Pancreas (tissue), 10 donors: ENCODE results near the gene NUB1. TPM values are rescaled to one million over a fixed set of nuclear protein-coding genes. Genes with fewer than 3 reads are reported as not detected.

Experiments used
- ATAC-seq, 4 donors: fragments of 200-7000 bp; cut with Tn5 transposase; one replicate each; pipeline versions ENCODE4 v1.8.0 to v1.9.1; 2020; ENCODE audit warnings: mild to moderate bottlenecking in 4 of 4, moderate library complexity in 4 of 4
- DNase-seq, 6 donors: peaks; one replicate each; pipeline ENCODE4 v3.0.0-alpha.2; 2020
- FAIRE-seq: peaks from 2 replicates; lab custom pipeline; 2012; peaks lifted over from hg19 to GRCh38; lab: Jason Lieb, UNC
- H3K27ac ChIP-seq, 4 donors: fragments of 200-600 bp; sonication (generic); 1 replicate in 3 of 4; 2 replicates in 1 of 4; pipeline versions ENCODE4 v1.5.0 to v1.8.0; 2020
- H3K27me3 ChIP-seq, 4 donors: fragments of 200-600 bp; one replicate each; pipeline ENCODE4 v1.8.0; 2021
- H3K36me3 ChIP-seq, 3 donors: fragments of 200-600 bp; sonication (generic) in 1 of 3; one replicate each; pipeline versions ENCODE4 v1.5.0 to v1.8.0; 2020 to 2021
- H3K4me1 ChIP-seq, 3 donors: fragments of 200-600 bp; one replicate each; pipeline ENCODE4 v1.8.0; 2021
- H3K4me3 ChIP-seq, 4 donors: fragments of 200-600 bp; sonication (generic) in 2 of 4; one replicate each; pipeline versions ENCODE4 v1.5.0 to v1.8.0; 2020 to 2021
- H3K9me3 ChIP-seq, 4 donors: fragments of 200-600 bp; one replicate each; pipeline ENCODE4 v1.8.0; 2021
- CTCF ChIP-seq, 4 donors: fragments of 200-600 bp; sonication (generic) in 3 of 4; IDR thresholded peaks; one replicate each; pipeline versions ENCODE4 v1.5.0 to v1.8.0; 2021; ENCODE audit warnings: antibody characterized with exemption in 4 of 4
- WGBS, 2 donors: extraction: QIAGEN DNeasy Blood & Tissue Kit; methylation state at CpG; one replicate each; pipeline ENCODE4 v1.1.7; 2013; 5-methylcytosine and 5-hydroxymethylcytosine counted together
- intact Hi-C, 3 donors: fragments of 100-400 bp; cut with DNase I; formaldehyde crosslinking; loops; one replicate each; pipeline versions ENCODE4 v1.11.1 to v1.14.2; 2022
- polyA plus RNA-seq, 2 donors: library from polyadenylated mRNA; stranded (reverse); fragments of 200-250 nt; gene quantifications; one replicate each; pipeline ENCODE4 v1.2.3, GENCODE V29; 2013
- total RNA-seq, 6 donors: library from RNA; stranded (reverse); fragmentation: NEBNext Ultra II Directional in 4 of 6; extraction: Animal tissue kit (Norgen Biotek cat#: 25700) in 4 of 6; gene quantifications; one replicate each; pipeline versions ENCODE4 v1.2.1 to v1.2.4, GENCODE V29; 2021 to 2023
- donor health status: healthy with polysubstance abuse.
- donor health status: DM: no; HTN: no; CAD: no; lungs with moderate emphysema.
- donor health status: DM: no; HTN: no; CAD: no.
- donor health status: control.
- donor health status: control.
- donor health status: Bipolar disorder and iron deficiency.
- donor health status: DM: yes; HTN: yes; CAD: no.
- donor health status: DM: no; HTN: no; CAD: no.
- donor health status: DM: no; HTN: no; CAD: no.
- donor health status: DM: yes; HTN: yes; CAD: no.

NUB1 gene
- total and polyA plus RNA-seq, 8 donors = 19.5 to 30.6 (median 23.8) TPM

GRCh38 chr7:151312831-151313809 lies 28.5 kb upstream of the NUB1 start:
- intact Hi-C loops = loop anchor here in 2 of 3 donors (5.0 kb wide), 1 partner anchor 134 kb away; no protein-coding TSS in a partner anchor
- no peak for ATAC-seq

DNA sequence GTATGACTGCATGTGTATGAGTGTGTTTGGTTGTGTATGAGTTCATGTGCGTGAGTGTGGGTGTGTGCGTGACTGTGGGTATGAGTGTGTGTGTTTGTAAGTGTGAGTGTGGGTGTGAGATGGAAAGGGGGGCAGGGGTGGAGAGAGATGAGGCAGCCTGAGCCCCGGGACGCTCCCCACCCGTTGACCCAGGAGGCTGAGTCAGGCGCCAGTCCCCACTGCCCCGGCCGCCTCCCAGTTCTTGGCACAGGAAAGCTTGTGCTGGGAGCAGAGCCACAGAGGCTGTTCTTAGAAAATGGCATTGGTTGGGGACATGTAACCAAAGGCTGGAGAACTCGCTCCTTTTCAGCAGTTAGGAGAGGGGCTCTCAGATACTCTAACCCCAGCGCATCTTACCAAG lies 27.8 kb upstream of the NUB1 start:
- peak in 2 of 4 donors; percentile 30 to 64 for ATAC-seq
- no peak for TF ChIP-seq CTCF (IDR thresholded peaks at IDR 0.05)
- Histone ChIP-seq H3K4me3 (no peak overlapping the region), H3K27me3 (no peaks in the 10 kb centered on the region), H3K27ac (no peak overlapping the region), H3K9me3 (no peaks in the 10 kb centered on the region), H3K36me3 (no peaks in the 10 kb centered on the region), H3K4me1 (no peaks in the 10 kb centered on the region)
- intact Hi-C loops = loop anchor here in 2 of 3 donors (2.0 to 5.0 kb wide), 2 partner anchors 37 to 133 kb away; no protein-coding TSS in a partner anchor
- FAIRE-seq = no peak
- 37 to 38% methylated on average over 10 of the region's 10 CpGs for WGBS, 2 donors
- no peak for DNase-seq

More at GRCh38 chr7:151312831-151313809, 28.5 kb upstream of the NUB1 start:
- no peaks in the 10 kb centered on the region for H3K4me1 ChIP-seq
- no peaks in the 10 kb centered on the region for H3K36me3 ChIP-seq
- no peak for FAIRE-seq
- no peak for DNase-seq
- no peak overlapping the region for H3K4me3 ChIP-seq
- TF ChIP-seq CTCF (IDR thresholded peaks at IDR 0.05) = no peak
- H3K9me3 ChIP-seq = no peaks in the 10 kb centered on the region
- 54 to 71% methylated on average over 8 of the region's 8 CpGs for WGBS, 2 donors
- no peaks in the 10 kb centered on the region for H3K27me3 ChIP-seq
- no peak overlapping the region for H3K27ac ChIP-seq

DNA sequence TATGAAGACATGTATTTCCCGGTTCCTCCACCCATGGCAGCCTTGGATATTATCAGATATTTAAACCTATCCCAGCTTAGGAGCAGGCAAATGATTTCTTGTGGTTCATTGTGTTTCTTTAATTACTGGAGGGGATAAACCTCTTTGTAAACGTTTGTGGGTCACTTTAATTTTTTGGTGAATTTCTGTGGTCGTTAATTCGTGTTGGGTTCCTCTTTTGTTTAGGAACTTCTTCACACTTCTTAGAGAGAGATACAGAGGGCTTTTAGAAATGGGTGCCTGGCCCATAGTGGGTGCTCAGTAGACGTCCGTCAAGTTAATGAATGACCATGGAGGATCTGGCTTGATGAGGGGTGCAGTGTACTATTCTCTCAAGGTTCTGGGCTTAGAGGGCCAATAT lies 27.2 kb upstream of the NUB1 start:
- no peaks in the 10 kb centered on the region for H3K4me1 ChIP-seq
- no peaks in the 10 kb centered on the region for H3K36me3 ChIP-seq
- no peak overlapping the region for H3K4me3 ChIP-seq
- DNase-seq = no peak
- no peak for FAIRE-seq
- intact Hi-C loops = loop anchor here in 2 of 3 donors (2.0 to 5.0 kb wide), 2 partner anchors 36 to 133 kb away; no protein-coding TSS in a partner anchor
- H3K27me3 ChIP-seq = no peaks in the 10 kb centered on the region
- 32 to 36% methylated on average over 6 of the region's 6 CpGs for WGBS, 2 donors
- no peaks in the 10 kb centered on the region for H3K9me3 ChIP-seq
- H3K27ac ChIP-seq = no peak overlapping the region
- no peak for ATAC-seq
- no peak for TF ChIP-seq CTCF (IDR thresholded peaks at IDR 0.05)

GRCh38 chr7:151315038-151315655 lies 26.5 kb upstream of the NUB1 start:
- TF ChIP-seq CTCF (IDR thresholded peaks at IDR 0.05) = peak; percentile 74 to 82 (median 76)
- Histone ChIP-seq H3K9me3 (no peaks in the 10 kb centered on the region), H3K36me3 (no peaks in the 10 kb centered on the region), H3K4me3 (peak overlapping the region in 1 of 4 donors; percentile 18), H3K27me3 (no peaks in the 10 kb centered on the region), H3K27ac (no peak overlapping the region), H3K4me1 (no peaks in the 10 kb centered on the region)
- intact Hi-C loops = loop anchor here in 2 of 3 donors (2.0 to 5.0 kb wide), 2 partner anchors 36 to 37 kb away; no protein-coding TSS in a partner anchor
- 11 to 16% methylated on average over 13 of the region's 13 CpGs for WGBS, 2 donors
- DNase-seq (peak in 5 of 6 donors; percentile 60 to 80 (median 67)), ATAC-seq (peak; percentile 89 to 97 (median 94)), FAIRE-seq (no peak)
